GM18861 (cell line): ENCODE measurements around the gene SEC62.

Source experiments
- ATAC-seq: cut with Tn5 transposase; IDR thresholded peaks from one replicate; pipeline ENCODE4 v1.9.1; 2021; ENCODE audit not compliant: unreplicated experiment

Gene SEC62

GRCh38 chr3:169966428-169966950 is at the start of gene SEC62:
SEC62 (plus strand) TSS chr3:169966807; CDS start chr3:169966823, 16 bp downstream.
- ATAC-seq, result peak; percentile 90

DNA sequence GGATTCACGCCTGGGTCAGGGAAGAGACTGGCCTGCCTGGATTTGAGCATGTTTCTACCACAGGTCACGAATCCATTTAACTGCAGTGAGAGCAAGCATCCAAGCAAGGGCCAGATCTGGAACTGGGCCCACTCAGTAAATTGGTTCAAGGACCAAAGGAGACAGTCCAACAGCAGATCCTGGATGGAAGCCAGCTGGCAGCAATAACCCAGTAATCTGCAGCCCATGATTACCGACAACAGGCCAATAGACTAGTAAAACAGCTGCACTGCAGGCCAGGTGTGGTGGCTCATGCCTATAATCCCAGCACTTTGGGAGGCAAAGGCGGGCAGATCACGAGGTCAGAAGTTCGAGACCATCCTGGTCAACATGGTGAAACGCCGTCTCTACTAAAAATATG is 43.4 kb upstream of the SEC62 start:
- no peak for ATAC-seq

GRCh38 chr3:169923831-169924230 is 42.8 kb upstream of the SEC62 start:
- ATAC-seq, result no peak

GRCh38 chr3:169929830-169930519 is 36.6 kb upstream of the SEC62 start:
- ATAC-seq, result peak; percentile 37

- no peak for ATAC-seq
Measured at GRCh38 chr3:169930843-169931242, 35.8 kb upstream of the SEC62 start.

DNA sequence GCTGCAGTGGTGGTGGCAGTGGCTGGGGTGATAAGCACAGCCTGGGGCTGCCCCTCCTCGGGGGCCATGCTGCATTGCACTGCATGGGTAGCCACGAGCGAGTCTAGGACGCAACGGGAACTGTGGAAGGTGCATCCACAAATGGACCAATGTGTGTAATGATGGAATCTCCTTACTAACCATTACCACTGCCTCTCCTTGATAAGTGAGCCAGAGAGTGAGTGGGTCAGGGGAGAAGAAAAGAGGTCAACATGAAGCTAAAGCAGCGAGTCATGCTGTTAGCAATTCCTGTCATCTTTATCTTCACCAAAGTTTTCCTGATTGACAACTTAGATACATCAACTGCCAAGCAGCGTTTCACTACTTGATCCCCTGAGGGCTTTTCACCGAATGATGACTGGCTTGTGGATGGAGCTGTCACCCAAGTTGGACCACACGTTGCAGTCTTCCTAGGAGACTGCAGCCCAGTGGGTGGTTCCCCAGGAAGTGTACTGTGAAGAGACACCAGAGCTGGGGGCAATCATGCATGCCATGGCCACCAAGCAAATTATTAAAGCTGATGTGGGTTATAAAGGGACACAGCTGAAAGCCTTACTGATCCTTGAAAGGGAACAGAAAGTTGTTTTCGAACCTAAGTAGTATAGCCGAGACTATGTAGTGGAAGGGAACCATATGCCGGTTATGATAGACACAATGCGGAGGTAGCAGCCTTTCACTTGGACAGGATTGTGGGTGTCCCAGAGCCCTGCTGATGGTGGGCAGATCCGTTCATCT is 34.7 kb upstream of the SEC62 start:
- ATAC-seq, result peak; percentile 93

DNA sequence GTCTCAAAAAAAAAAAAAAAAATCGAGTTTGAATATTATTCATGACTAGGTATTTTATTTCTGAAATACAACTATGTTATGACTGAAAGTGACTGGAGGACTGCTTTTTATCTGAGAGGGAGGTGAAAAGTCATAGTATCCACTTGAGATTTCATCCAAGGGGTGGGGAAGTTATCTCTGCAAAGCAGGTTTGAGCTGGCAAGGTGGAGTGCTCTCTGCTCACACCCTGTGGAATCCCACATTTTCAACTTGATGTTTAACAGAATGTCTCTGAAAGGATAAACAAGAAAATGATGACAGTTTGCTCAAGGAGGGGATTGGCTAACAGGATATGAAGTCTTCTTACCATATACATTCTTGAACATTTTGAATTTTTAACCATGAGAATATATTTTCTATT is 27.3 kb upstream of the SEC62 start:
- ATAC-seq, result no peak

- ATAC-seq, result no peak
Measured at GRCh38 chr3:169939751-169940150, 26.9 kb upstream of the SEC62 start.

GRCh38 chr3:169940470-169941181 is 26.0 kb upstream of the SEC62 start:
- ATAC-seq, result peak; percentile 77

GRCh38 chr3:169945313-169945712 is 21.3 kb upstream of the SEC62 start:
- peak; percentile 81 for ATAC-seq

DNA sequence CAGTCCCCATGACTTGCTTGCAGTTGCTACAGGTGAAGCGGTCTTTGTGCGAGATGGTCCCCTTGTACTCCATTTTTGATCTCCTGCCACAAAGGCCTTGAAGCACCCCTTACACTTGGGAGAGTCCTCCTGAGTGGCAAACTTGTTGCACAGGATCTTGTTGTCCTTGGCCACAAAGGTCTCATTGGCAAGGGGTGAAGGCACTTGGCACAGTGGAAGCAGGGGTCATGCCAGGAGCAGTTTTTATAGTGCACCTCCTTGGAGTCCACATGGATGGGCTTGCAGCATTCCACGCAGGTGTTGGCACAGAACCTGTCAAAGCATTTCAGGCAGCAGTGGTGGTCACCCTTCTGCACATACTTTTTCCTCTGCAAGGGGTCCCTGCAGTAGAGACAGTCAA is 20.3 kb upstream of the SEC62 start:
- no peak for ATAC-seq

DNA sequence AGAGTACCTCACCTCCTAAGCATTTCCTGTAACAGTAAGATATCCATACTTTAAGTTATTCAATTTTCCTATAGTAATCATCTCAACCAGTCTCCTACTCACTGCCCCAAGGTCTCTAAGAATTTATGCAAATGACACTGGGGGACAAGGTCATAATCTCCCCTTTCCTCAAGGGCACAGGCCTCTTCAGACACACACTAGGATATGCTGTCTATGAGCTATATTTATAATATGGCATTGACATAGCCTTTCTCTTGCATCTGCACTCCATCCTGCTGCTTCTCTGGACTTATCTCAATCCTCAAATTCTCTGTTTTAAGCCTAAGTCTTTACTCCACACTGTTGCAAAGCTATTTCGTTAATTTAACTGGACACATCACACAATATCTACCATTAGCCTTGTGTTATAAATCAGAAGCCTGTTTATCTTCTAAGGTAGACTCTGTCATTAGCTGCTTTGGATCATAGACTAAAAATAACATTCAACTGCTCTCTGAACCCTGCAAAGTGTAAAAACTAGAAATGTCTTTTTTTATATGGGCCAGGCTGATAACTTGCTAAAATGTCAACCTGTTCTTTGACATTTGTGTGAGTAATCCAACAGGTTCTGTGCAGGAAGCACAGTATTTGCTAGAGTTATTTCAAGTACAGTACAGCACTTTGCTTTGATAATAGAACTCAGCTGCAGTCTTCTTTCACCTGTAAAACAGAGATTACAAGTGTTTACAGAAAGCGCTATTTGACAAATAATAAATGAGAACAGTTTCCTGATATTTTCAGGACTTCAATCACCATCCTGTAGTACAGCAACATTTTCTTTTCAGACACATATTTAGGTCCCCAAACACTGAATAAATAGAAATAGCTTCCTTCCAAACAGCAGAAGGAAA is 17.8 kb upstream of the SEC62 start:
- no peak for ATAC-seq

DNA sequence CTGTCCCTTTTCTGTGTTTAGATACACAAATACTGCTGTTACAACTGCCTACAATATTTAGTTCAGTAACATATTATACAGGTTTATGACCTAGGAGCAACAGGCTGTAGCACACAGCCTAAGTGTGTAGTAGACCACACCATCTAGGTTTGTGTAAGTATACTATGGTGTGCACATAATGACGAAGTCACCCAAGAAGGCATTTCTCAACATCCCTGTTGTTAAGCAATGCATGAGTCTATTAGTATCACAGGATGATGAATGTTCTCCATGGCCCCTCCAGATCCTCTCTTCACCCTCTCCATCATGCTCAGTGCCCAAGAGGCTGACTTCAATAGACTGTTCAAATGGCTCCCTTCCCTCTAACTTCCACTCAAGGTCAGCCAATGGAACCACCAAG is 14.6 kb upstream of the SEC62 start:
- no peak for ATAC-seq

DNA sequence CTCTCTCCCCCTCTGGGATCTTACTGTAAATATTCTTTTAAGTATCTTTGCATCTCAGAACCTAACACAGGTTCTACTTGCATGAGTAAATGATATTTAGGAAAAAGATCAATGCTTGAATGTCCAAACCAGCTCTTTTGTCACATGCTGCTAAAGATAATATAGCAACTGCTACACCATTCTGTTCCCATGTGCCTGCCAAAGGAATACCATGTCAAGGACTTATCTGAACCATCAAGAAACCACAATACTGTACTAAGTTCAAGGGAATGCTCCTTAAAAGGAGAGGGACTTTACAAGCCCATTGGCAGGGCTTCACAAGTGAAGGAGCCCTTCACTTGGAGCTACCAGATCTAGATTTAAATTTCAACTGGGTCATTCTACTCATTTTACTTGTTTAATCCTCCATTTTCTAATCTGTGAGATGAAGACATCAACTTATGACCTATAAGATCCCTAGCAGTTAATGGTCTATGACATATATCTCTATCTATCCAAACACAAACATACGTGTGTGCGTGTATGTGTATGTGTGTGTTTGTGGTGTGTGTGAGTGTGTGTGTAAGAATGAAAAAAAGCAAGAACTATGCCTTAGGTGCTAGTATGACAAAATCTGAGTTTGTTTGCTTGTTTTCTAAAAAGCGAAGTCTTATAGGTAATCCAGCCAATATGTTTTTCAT is 13.0 kb upstream of the SEC62 start:
- peak; percentile 6 for ATAC-seq

- peak; percentile 59 for ATAC-seq
Measured at GRCh38 chr3:169954142-169954756, 12.4 kb upstream of the SEC62 start.

GRCh38 chr3:169955406-169955805 is 11.2 kb upstream of the SEC62 start:
- ATAC-seq, result no peak

GRCh38 chr3:169964176-169964575 is 2.4 kb upstream of the SEC62 start:
- ATAC-seq, result no peak

- ATAC-seq, result peak; percentile 13
Measured at GRCh38 chr3:169965562-169966427, 812 bp upstream of the SEC62 start.
